A549 (cell line): ENCODE results near the gene DTD1. TPM values are rescaled to one million over a fixed set of nuclear protein-coding genes. Genes with fewer than 3 reads are reported as not detected.

Experiments used
- ATAC-seq, 2 experiments: fragments of 200-7000 bp in 1 of 2; fragments of >200 bp in 1 of 2; cut with Nextera tagmentation in 1 of 2; cut with Tn5 transposase in 1 of 2; 3 replicates each; pipeline versions ENCODE4 v1.8.0 to v1.9.1; 2018 to 2020; ENCODE audit warnings: mild to moderate bottlenecking in 1 of 2, moderate library complexity in 1 of 2
- CTCF ChIA-PET: fragments of 300-600 bp; sonication (Branson Sonifier 250); formaldehyde crosslinking; extraction: SDS; loops from one replicate; lab custom pipeline; 2021; ENCODE audit warnings: antibody characterized with exemption, inconsistent platforms; lab: Yijun Ruan, JAX
- POLR2A ChIA-PET: fragments of 350-600 bp; formaldehyde crosslinking; extraction: SDS; loops from one replicate; lab custom pipeline; 2021; ENCODE audit warnings: antibody characterized with exemption, inconsistent platforms; lab: Yijun Ruan, JAX
- DNase-seq, 2 experiments: peaks; one replicate each; pipeline versions ENCODE4 v3.0.0 to v3.0.0-alpha.2; 2011 to 2016; ENCODE audit warnings: low read depth in 1 of 2, low spot score in 1 of 2
- FAIRE-seq: peaks from 2 replicates; lab custom pipeline; 2011; peaks lifted over from hg19 to GRCh38; lab: Jason Lieb, UNC
- H3K27ac ChIP-seq, 2 experiments: fragments of >200 bp; sonication (Bioruptor Twin); formaldehyde crosslinking; 3 replicates each; pipeline ENCODE4 v1.5.1; 2016 to 2017
- H3K4me1 ChIP-seq: fragments of >200 bp; sonication (Bioruptor Twin); formaldehyde crosslinking; 3 replicates; pipeline ENCODE4 v1.6.1; 2016
- H3K4me2 ChIP-seq: fragments of >200 bp; sonication (Bioruptor Twin); formaldehyde crosslinking; 3 replicates; pipeline ENCODE4 v1.6.1; 2016
- H3K4me3 ChIP-seq: fragments of >200 bp; sonication (Bioruptor Twin); formaldehyde crosslinking; 3 replicates; pipeline ENCODE4 v1.5.1; 2016
- H3K9me3 ChIP-seq: fragments of >200 bp; sonication (Bioruptor Twin); formaldehyde crosslinking; 3 replicates; pipeline ENCODE4 v1.6.1; 2016
- BCL3 ChIP-seq: fragments of >200 bp; sonication (Bioruptor Twin); formaldehyde crosslinking; IDR thresholded peaks from 3 replicates; pipeline ENCODE4 v1.6.1; 2016
- CHD2 ChIP-seq: fragments of 150-350 bp; IDR thresholded peaks from 2 replicates; pipeline ENCODE4 v1.6.1; 2014; ENCODE audit warnings: low read length; ENCODE audit not compliant: partially characterized antibody
- CHD4 ChIP-seq: fragments of 200-600 bp; sonication (generic); IDR thresholded peaks from 2 replicates; pipeline ENCODE4 v1.6.1; 2016; ENCODE audit warnings: antibody characterized with exemption, mild to moderate bottlenecking, borderline replicate concordance
- EHF ChIP-seq: fragments of 250-450 bp; sonication (Bioruptor Pico); IDR thresholded peaks from 2 replicates; pipeline ENCODE4 v1.5.0; 2020; ENCODE audit warnings: mild to moderate bottlenecking
- ESRRA ChIP-seq: fragments of 150-350 bp; IDR thresholded peaks from 2 replicates; pipeline ENCODE4 v1.6.1; 2014; ENCODE audit warnings: mild to moderate bottlenecking, low read length, borderline replicate concordance
- FOSL2 ChIP-seq, 2 experiments: fragments of 450-650 bp in 1 of 2; fragments of >200 bp in 1 of 2; sonication (Bioruptor Twin) in 1 of 2; formaldehyde crosslinking; IDR thresholded peaks; 2 replicates each; pipeline versions ENCODE4 v1.5.0 to v1.6.1; 2016 to 2020; ENCODE audit warnings: mild to moderate bottlenecking in 1 of 2, moderate library complexity in 1 of 2
- HOXB5 ChIP-seq: fragments of 250-450 bp; sonication (Bioruptor Pico); IDR thresholded peaks from 2 replicates; pipeline ENCODE4 v1.5.0; 2020; ENCODE audit warnings: mild to moderate bottlenecking, moderate library complexity
- JUN ChIP-seq, 2 experiments: fragments of >200 bp; sonication (Bioruptor Twin); formaldehyde crosslinking; IDR thresholded peaks; 2 replicates in 1 of 2; 3 replicates in 1 of 2; pipeline ENCODE4 v1.6.1; 2016 to 2017
- MAFK ChIP-seq: fragments of 450-650 bp; IDR thresholded peaks from 2 replicates; pipeline ENCODE4 v1.6.1; 2014; ENCODE audit not compliant: partially characterized antibody
- MYC ChIP-seq: IDR thresholded peaks from 2 replicates; pipeline ENCODE4 v1.6.1; 2012; ENCODE audit warnings: mild to moderate bottlenecking, inconsistent platforms, low read length, improper control_type of control experiment, borderline replicate concordance
- NR3C1 ChIP-seq: fragments of >200 bp; sonication (Bioruptor Twin); formaldehyde crosslinking; IDR thresholded peaks from 3 replicates; pipeline ENCODE4 v1.6.1; 2017
- PBX3 ChIP-seq: IDR thresholded peaks from 2 replicates; pipeline ENCODE4 v1.6.1; 2012
- PHF8 ChIP-seq: fragments of 200-600 bp; sonication (generic); IDR thresholded peaks from 2 replicates; pipeline ENCODE4 v1.6.1; 2016; ENCODE audit warnings: low read depth, mild to moderate bottlenecking, antibody characterized with exemption, moderate library complexity, borderline replicate concordance
- POLR2A ChIP-seq: IDR thresholded peaks from 2 replicates; pipeline ENCODE4 v1.6.1; 2012; ENCODE audit warnings: mild to moderate bottlenecking, low read length
- RNF2 ChIP-seq: fragments of 200-600 bp; sonication (generic); IDR thresholded peaks from 2 replicates; pipeline ENCODE4 v1.6.1; 2016; ENCODE audit warnings: low read depth, mild to moderate bottlenecking, antibody characterized with exemption, moderate library complexity, borderline replicate concordance
- SMC3 ChIP-seq: fragments of >200 bp; sonication (Bioruptor Twin); formaldehyde crosslinking; IDR thresholded peaks from 3 replicates; pipeline ENCODE4 v1.6.1; 2018; ENCODE audit warnings: inconsistent platforms
- TP53 ChIP-seq: fragments of 250-450 bp; sonication (Bioruptor Pico); IDR thresholded peaks from 2 replicates; pipeline ENCODE4 v1.5.0; 2021; ENCODE audit warnings: mild to moderate bottlenecking, moderate library complexity
- ZC3H11A ChIP-seq: fragments of 450-650 bp; IDR thresholded peaks from 2 replicates; pipeline ENCODE4 v1.6.1; 2014; ENCODE audit warnings: antibody characterized with exemption, mild to moderate bottlenecking
- ZNF302 ChIP-seq: fragments of 250-450 bp; sonication (Bioruptor Pico); IDR thresholded peaks from 2 replicates; pipeline ENCODE4 v1.9.0; 2021; ENCODE audit warnings: inconsistent platforms, mild to moderate bottlenecking, moderate library complexity
- ZSCAN20 ChIP-seq: fragments of 250-450 bp; sonication (Bioruptor Pico); IDR thresholded peaks from 2 replicates; pipeline ENCODE4 v1.8.0; 2022; ENCODE audit warnings: mild to moderate bottlenecking, moderate library complexity
- WGBS: methylation state at CpG from one replicate; pipeline ENCODE4 v1.1.6; 2017; ENCODE audit errors: missing lambda C conversion rate; 5-methylcytosine and 5-hydroxymethylcytosine counted together
- polyA plus RNA-seq, 4 experiments: library from polyadenylated mRNA; depleted of rRNA in 3 of 4; stranded (reverse); fragments of >200 nt; fragmentation: RNase III in 1 of 4; extraction: RNeasy Plus Mini Kit Qiagen cat#74134 plus additional on column Dnase treatment in 1 of 4; gene quantifications; 2 replicates in 3 of 4; 3 replicates in 1 of 4; pipeline ENCODE4 v1.2.3, GENCODE V29; 2011 to 2017

Gene DTD1
- polyA plus RNA-seq, 2 of the 4 experiments (the other 2 are of a cell fraction) = 72.8 to 99.3 TPM

- DNase-seq = no peak
- TF ChIP-seq CHD4 = no peak
- TF ChIP-seq NR3C1 = no peak
- TF ChIP-seq EHF (CRISPR knock-in tag) = no peak
- TF ChIP-seq TP53 (CRISPR knock-in tag) = no peak
- TF ChIP-seq JUN (IDR thresholded peaks at IDR 0.05) = no peak
- no peak for TF ChIP-seq RNF2
- TF ChIP-seq PBX3 = no peak
- no peak for TF ChIP-seq SMC3
- TF ChIP-seq CHD2 = no peak
- TF ChIP-seq HOXB5 (CRISPR knock-in tag) = no peak
- no peak for TF ChIP-seq BCL3
- ChIA-PET POLR2A (interaction anchor here (1.0 kb wide), 1 partner anchor 30 kb away, joined by 3 read pairs; no protein-coding TSS in a partner anchor), CTCF (interaction anchor here (1.3 kb wide), 1 partner anchor 110 kb away, joined by 3 read pairs; no protein-coding TSS in a partner anchor)
- 45% methylated on average over 3 of the region's 3 CpGs for WGBS
- Histone ChIP-seq H3K27ac (peak overlapping the region; percentile 70 to 84), H3K9me3 (no peaks in the 10 kb centered on the region), H3K4me3 (peak overlapping the region; percentile 74), H3K4me1 (no peaks in the 10 kb centered on the region), H3K4me2 (peak overlapping the region; percentile 85)
- no peak; a peak in 1 of 6 replicates for ATAC-seq
- peak; percentile 74 for FAIRE-seq
These were observed 206.6 kb downstream of the DTD1 start for GRCh38 chr20:18794428-18794787.

- POLR2A ChIA-PET = no interaction called here
- DNase-seq (no peak), ATAC-seq (no peak)
- Histone ChIP-seq H3K4me1 (no peaks in the 10 kb centered on the region), H3K4me3 (no peak overlapping the region), H3K9me3 (no peaks in the 10 kb centered on the region)
- WGBS = 90% methylated on average over 4 of the region's 4 CpGs
- no peak for TF ChIP-seq ZSCAN20 (CRISPR knock-in tag)
- no peak for TF ChIP-seq MYC
- no peak for TF ChIP-seq PHF8
- TF ChIP-seq FOSL2 (IDR thresholded peaks at IDR 0.05) = no peak
- no peak for TF ChIP-seq FOSL2 (CRISPR knock-in tag; IDR thresholded peaks at IDR 0.05)
- TF ChIP-seq ESRRA = no peak
- TF ChIP-seq TP53 (CRISPR knock-in tag) = no peak
- no peak for TF ChIP-seq ZC3H11A
- TF ChIP-seq, all 56 proteins: peak for 0
- H3K27ac ChIP-seq = no peak overlapping the region
- CTCF ChIA-PET = no interaction called here
- no peak overlapping the region for H3K4me2 ChIP-seq
- FAIRE-seq = no peak
These were observed 207.5 kb downstream of the DTD1 start for GRCh38 chr20:18795366-18795765.

- no peak for TF ChIP-seq POLR2A
- no peak for TF ChIP-seq ZSCAN20 (CRISPR knock-in tag)
- TF ChIP-seq ZNF302 = no peak
- TF ChIP-seq MAFK = peak; percentile 40
- Histone ChIP-seq H3K4me1 (no peaks in the 10 kb centered on the region), H3K27ac (no peak overlapping the region), H3K4me2 (no peak overlapping the region), H3K4me3 (no peak overlapping the region), H3K9me3 (no peaks in the 10 kb centered on the region)
- no peak for ATAC-seq
- no peak for FAIRE-seq
- CTCF ChIA-PET = no interaction called here
- no peak for DNase-seq
- POLR2A ChIA-PET = no interaction called here
- 61% methylated on average over 2 of the region's 2 CpGs for WGBS
These were observed 208.5 kb downstream of the DTD1 start for GRCh38 chr20:18796282-18796833.
